Lung (tissue), 12 donors: ENCODE measurements around the gene GIPC2. TPM values are rescaled to one million over a fixed set of nuclear protein-coding genes. Genes with fewer than 3 reads are reported as not detected.
A peak's percentile ranks its signal among the peaks of the same experiment; 100 is the strongest.
"Not testable (repeated sequence)": the region's sequence is repeated elsewhere in the genome, so short reads cannot be mapped to it uniquely, and the experiment has no call there.

Experiments used
- ATAC-seq: fragments of 200-7000 bp; cut with Tn5 transposase; one replicate; pipeline ENCODE4 v1.9.1; 2020; ENCODE audit warnings: moderate number of reproducible peaks; ENCODE audit not compliant: insufficient read depth, low FRiP score
- DNase-seq, 3 donors: peaks; one replicate each; pipeline ENCODE4 v3.0.0-alpha.2; 2013 to 2017
- H3K27ac ChIP-seq, 2 donors: one replicate each; pipeline ENCODE4 v1.5.1; 2013; ENCODE audit warnings: mild to moderate bottlenecking in 2 of 2, moderate library complexity in 2 of 2, control low read depth in 1 of 2, inconsistent platforms in 1 of 2, low read depth in 1 of 2, low read length in 1 of 2
- H3K27me3 ChIP-seq, 3 donors: one replicate each; pipeline ENCODE4 v1.5.1; 2013; ENCODE audit warnings: low read length in 2 of 3; ENCODE audit not compliant: control insufficient read depth in 3 of 3, insufficient read depth in 3 of 3
- H3K36me3 ChIP-seq, 4 donors: one replicate each; pipeline ENCODE4 v1.5.1; 2013; ENCODE audit warnings: low read length in 4 of 4, mild to moderate bottlenecking in 1 of 4, moderate library complexity in 1 of 4; ENCODE audit not compliant: control insufficient read depth in 4 of 4, insufficient read depth in 4 of 4
- H3K4me1 ChIP-seq, 5 donors: one replicate each; pipeline ENCODE4 v1.5.1; 2013; ENCODE audit warnings: low read length in 5 of 5, mild to moderate bottlenecking in 2 of 5, moderate library complexity in 1 of 5; ENCODE audit not compliant: control insufficient read depth in 5 of 5, insufficient read depth in 5 of 5
- H3K4me3 ChIP-seq: one replicate; pipeline ENCODE4 v1.5.1; 2013; ENCODE audit warnings: mild to moderate bottlenecking, control low read depth, moderate library complexity
- H3K9ac ChIP-seq, 2 donors: one replicate each; pipeline ENCODE4 v1.5.1; 2013; ENCODE audit warnings: low read length in 2 of 2, control low read depth in 1 of 2; ENCODE audit not compliant: insufficient read depth in 1 of 2
- H3K9me3 ChIP-seq, 4 donors: one replicate each; pipeline ENCODE4 v1.5.1; 2013; ENCODE audit warnings: low read length in 3 of 4, mild to moderate bottlenecking in 1 of 4, moderate library complexity in 1 of 4; ENCODE audit not compliant: control insufficient read depth in 4 of 4, insufficient read depth in 3 of 4
- CTCF ChIP-seq: IDR thresholded peaks from 2 replicates; pipeline ENCODE4 v1.5.1; 2012; ENCODE audit warnings: mild to moderate bottlenecking; ENCODE audit errors: control extremely low read depth, extremely low read depth
- WGBS, 2 donors: extraction: QIAGEN DNeasy Blood & Tissue Kit; methylation state at CpG; one replicate each; pipeline ENCODE4 v1.1.7; 2013; 5-methylcytosine and 5-hydroxymethylcytosine counted together
- polyA plus RNA-seq, 2 donors: library from polyadenylated mRNA; stranded (reverse); fragments of 200-250 nt; gene quantifications; one replicate each; pipeline ENCODE4 v1.2.1, GENCODE V29; 2013
- total RNA-seq, 2 donors: library from RNA; depleted of rRNA in 1 of 2; stranded (reverse); fragments of >200 nt in 1 of 2; gene quantifications; one replicate each; pipeline ENCODE4 v1.2.1, GENCODE V29; 2014 to 2021
- donor health status: control.
- donor health status: control.
- donor health status: Bipolar disorder and iron deficiency.
- donor health status: healthy.
- donor health status: DM: yes; HTN: yes; CAD: no.

The GIPC2 gene
- total and polyA plus RNA-seq, 4 donors, result 0.94 to 2.5 (median 1.8) TPM

GRCh38 chr1:78058670-78059069 lies 12.9 kb downstream of the GIPC2 start:
- ATAC-seq (no peak), DNase-seq (no peak)
- no peaks in the 10 kb centered on the region for H3K27me3 ChIP-seq
- no peak overlapping the region for H3K27ac ChIP-seq
- 78 to 92% methylated on average over 4 of the region's 4 CpGs for WGBS, 2 donors
- peaks cover 0 to 16% (median 0%) of the 10 kb centered on the region in 5 donors for H3K4me1 ChIP-seq
- no peaks in the 10 kb centered on the region for H3K9me3 ChIP-seq
- H3K36me3 ChIP-seq, result no peaks in the 10 kb centered on the region
- no peak overlapping the region for H3K9ac ChIP-seq
- no peak overlapping the region for H3K4me3 ChIP-seq
- TF ChIP-seq CTCF, result no peak

- TF ChIP-seq CTCF, result no peak
- DNase-seq (no peak), ATAC-seq (no peak)
- Histone ChIP-seq H3K27ac (peak overlapping the region in 1 of 2 donors; percentile 34), H3K9ac (no peak overlapping the region), H3K9me3 (no peaks in the 10 kb centered on the region), H3K27me3 (no peaks in the 10 kb centered on the region), H3K4me1 (peaks cover 0 to 4% (median 0%) of the 10 kb centered on the region in 5 donors), H3K4me3 (no peak overlapping the region), H3K36me3 (no peaks in the 10 kb centered on the region)
- 76 to 90% methylated on average over 4 of the region's 4 CpGs for WGBS, 2 donors
These were observed 15.2 kb downstream of the GIPC2 start for GRCh38 chr1:78060857-78061563.

- Histone ChIP-seq H3K9ac (no peak overlapping the region), H3K4me1 (peaks cover 0 to 3% (median 0%) of the 10 kb centered on the region in 5 donors), H3K27ac (peak overlapping the region in 1 of 2 donors; percentile 45), H3K9me3 (no peaks in the 10 kb centered on the region), H3K36me3 (no peaks in the 10 kb centered on the region), H3K27me3 (no peaks in the 10 kb centered on the region), H3K4me3 (no peak overlapping the region)
- TF ChIP-seq CTCF, result no peak
- DNase-seq (no peak), ATAC-seq (no peak)
- WGBS, 2 donors, result 72 to 77% methylated on average over 2 of the region's 2 CpGs
These were observed 16.2 kb downstream of the GIPC2 start for GRCh38 chr1:78061825-78062523.

- H3K9ac ChIP-seq, H3K4me1 ChIP-seq, H3K36me3 ChIP-seq, H3K27me3 ChIP-seq, ATAC-seq, DNase-seq, H3K4me3 ChIP-seq, H3K9me3 ChIP-seq: not testable (repeated sequence)
- 98% methylated on average over 2 of the region's 2 CpGs for WGBS, 2 donors
- peak overlapping the region in 1 of 2 donors; percentile 2 for H3K27ac ChIP-seq
These were observed 19.1 kb downstream of the GIPC2 start for GRCh38 chr1:78064886-78065285.
